Kidney tubule cell (primary cell): Measurements from ENCODE around the gene RAG2.

Experiments
- DNase-seq: peaks from one replicate; pipeline ENCODE4 v3.0.0-alpha.2; 2018; ENCODE audit warnings: low spot score

The RAG2 gene

GRCh38 chr11:36550385-36551115 lies 47.5 kb downstream of the RAG2 start:
- no peak for DNase-seq
